ENCODE data around the gene CRISP3.
"Not testable (repeated sequence)": the region's sequence is repeated elsewhere in the genome, so short reads cannot be mapped to it uniquely, and the experiment has no call there.

Gene CRISP3

GRCh38 chr6:49744259-49744658, at the start of gene CRISP3:
Gene CRISP3, minus strand, starts transcription at chr6:49744388. Its CDS starts 21 bp downstream, at chr6:49744367.
- FAIRE-seq: no peak

- FAIRE-seq: no peak
These were observed 46.2 kb upstream of the CRISP3 start for GRCh38 chr6:49790341-49790740.

GRCh38 chr6:49787176-49787575, 43.0 kb upstream of the CRISP3 start, which contains the start of gene PGK2:
Gene PGK2, minus strand, starts transcription at chr6:49787285. Its CDS starts 98 bp downstream, at chr6:49787187.
- no peak for FAIRE-seq

GRCh38 chr6:49784272-49784671, 40.1 kb upstream of the CRISP3 start:
- FAIRE-seq: peak; percentile 88

- no peak for FAIRE-seq
These were observed 38.5 kb upstream of the CRISP3 start for GRCh38 chr6:49782725-49783124.

GRCh38 chr6:49782293-49782692, 38.1 kb upstream of the CRISP3 start:
- no peak for FAIRE-seq

- FAIRE-seq: no peak
These were observed 32.3 kb upstream of the CRISP3 start for GRCh38 chr6:49776444-49776843.

GRCh38 chr6:49775043-49775442, 30.9 kb upstream of the CRISP3 start:
- FAIRE-seq: no peak

- FAIRE-seq: no peak
These were observed 28.1 kb upstream of the CRISP3 start for GRCh38 chr6:49772285-49772684.

- no peak for FAIRE-seq
These were observed 22.6 kb upstream of the CRISP3 start for GRCh38 chr6:49766762-49767161.

GRCh38 chr6:49764571-49765236, 20.5 kb upstream of the CRISP3 start:
- no peak for FAIRE-seq

- no peak for FAIRE-seq
These were observed 759 bp downstream of the CRISP3 start for GRCh38 chr6:49743429-49743828.

- no peak for FAIRE-seq
These were observed 4.8 kb downstream of the CRISP3 start for GRCh38 chr6:49739423-49739822.

- no peak for FAIRE-seq
These were observed 8.1 kb downstream of the CRISP3 start for GRCh38 chr6:49736017-49736508.

- no peak for FAIRE-seq
These were observed 10.5 kb downstream of the CRISP3 start for GRCh38 chr6:49733680-49734079.

- no peak for FAIRE-seq
These were observed 11.4 kb downstream of the CRISP3 start for GRCh38 chr6:49732781-49733180.

- FAIRE-seq: no peak
These were observed 13.9 kb downstream of the CRISP3 start for GRCh38 chr6:49730251-49730650.

GRCh38 chr6:49723917-49724316, 20.3 kb downstream of the CRISP3 start:
- FAIRE-seq: not testable (repeated sequence)

GRCh38 chr6:49721297-49721696, 22.9 kb downstream of the CRISP3 start:
- no peak for FAIRE-seq

- no peak for FAIRE-seq
These were observed 23.8 kb downstream of the CRISP3 start for GRCh38 chr6:49720372-49720771.

GRCh38 chr6:49713346-49713745, 30.8 kb downstream of the CRISP3 start, which contains the start of gene CRISP2:
Gene CRISP2, minus strand, starts transcription at chr6:49713543. Its CDS starts 4,347 bp downstream, at chr6:49709196.
- no peak for FAIRE-seq

GRCh38 chr6:49698478-49698877, 45.7 kb downstream of the CRISP3 start:
- no peak for FAIRE-seq

- FAIRE-seq: no peak
These were observed 50.7 kb downstream of the CRISP3 start for GRCh38 chr6:49693512-49693911.

GRCh38 chr6:49692534-49692933, 51.7 kb downstream of the CRISP3 start:
- no peak for FAIRE-seq

Measured in endometrium (tissue), 2 donors.